Smooth muscle cell (in vitro differentiated cells): Measurements from ENCODE around the gene KHDC1. TPM values are rescaled to one million over a fixed set of nuclear protein-coding genes. Genes with fewer than 3 reads are reported as not detected.
"Not testable (repeated sequence)": the region's sequence is repeated elsewhere in the genome, so short reads cannot be mapped to it uniquely, and the experiment has no call there.

Experiments
- DNase-seq: peaks from one replicate; lab custom pipeline; 2025; ENCODE audit not compliant: unreplicated experiment; lab: John Stamatoyannopoulos, UW
- H2AFZ ChIP-seq: fragments of 200-600 bp; sonication (generic); 2 replicates; pipeline ENCODE4 v1.6.0; 2016; ENCODE audit warnings: antibody characterized with exemption, low read depth, mild to moderate bottlenecking
- H3F3A ChIP-seq: fragments of 200-600 bp; sonication (generic); 2 replicates; pipeline ENCODE4 v1.6.0; 2017; ENCODE audit warnings: antibody characterized with exemption, low read depth
- H3K27ac ChIP-seq: fragments of 200-600 bp; sonication (generic); 2 replicates; pipeline ENCODE4 v1.5.1; 2016; ENCODE audit warnings: low read depth, mild to moderate bottlenecking
- H3K27me3 ChIP-seq: fragments of 200-600 bp; sonication (generic); 2 replicates; pipeline ENCODE4 v1.6.1; 2016; ENCODE audit warnings: low read depth, mild to moderate bottlenecking
- H3K36me3 ChIP-seq: fragments of 200-600 bp; sonication (generic); 2 replicates; pipeline ENCODE4 v1.5.1; 2016; ENCODE audit warnings: low read depth
- H3K4me1 ChIP-seq: fragments of 200-600 bp; sonication (generic); 2 replicates; pipeline ENCODE4 v1.5.1; 2016; ENCODE audit warnings: low read depth
- H3K4me2 ChIP-seq: fragments of 200-600 bp; sonication (generic); 2 replicates; pipeline ENCODE4 v1.6.0; 2016; ENCODE audit warnings: mild to moderate bottlenecking
- H3K4me3 ChIP-seq: fragments of 200-600 bp; sonication (generic); 2 replicates; pipeline ENCODE4 v1.5.1; 2016; ENCODE audit warnings: mild to moderate bottlenecking
- H3K79me2 ChIP-seq: fragments of 200-600 bp; sonication (generic); 2 replicates; pipeline ENCODE4 v1.6.0; 2016; ENCODE audit warnings: low read depth, mild to moderate bottlenecking
- H3K9ac ChIP-seq: fragments of 200-600 bp; sonication (generic); 2 replicates; pipeline ENCODE4 v1.6.0; 2016; ENCODE audit warnings: low read depth
- H3K9me3 ChIP-seq: fragments of 200-600 bp; sonication (generic); replicated peaks from 2 replicates; pipeline ENCODE4 v1.5.1; 2016; ENCODE audit warnings: low read depth
- H4K20me1 ChIP-seq: fragments of 200-600 bp; sonication (generic); 2 replicates; pipeline ENCODE4 v1.6.0; 2016; ENCODE audit warnings: low read depth
- CTCF ChIP-seq: fragments of 200-600 bp; sonication (generic); IDR thresholded peaks from 2 replicates; pipeline ENCODE4 v1.5.1; 2017; ENCODE audit warnings: borderline replicate concordance, mild to moderate bottlenecking, antibody characterized with exemption; ENCODE audit not compliant: insufficient read depth, poor library complexity, severe bottlenecking
- WGBS: methylation state at CpG from one replicate; pipeline ENCODE4 v1.1.7; 2016; ENCODE audit warnings: low lambda C conversion rate; 5-methylcytosine and 5-hydroxymethylcytosine counted together
- polyA plus RNA-seq: library from polyadenylated mRNA; unstranded; fragments of >200 nt; fragmentation: Nextera tagmentation; extraction: Ambion mirVana; gene quantifications from 2 replicates; pipeline ENCODE4 v1.2.1, GENCODE V29; 2016
- small RNA-seq: library from RNA; depleted of rRNA; stranded (forward); fragments of <200 nt; gene quantifications from one replicate; pipeline ENCODE3, GENCODE V24; 2014
- total RNA-seq: library from RNA; depleted of rRNA; stranded (reverse); fragments of >200 nt; gene quantifications from 2 replicates; pipeline ENCODE4 v1.2.3, GENCODE V29; 2014

The KHDC1 gene
- total and polyA plus RNA-seq, 2 experiments from 2014 or later = 1.6 to 8.0 TPM

- Histone ChIP-seq H3K9me3 (no peaks in the 10 kb centered on the region), H3K36me3 (no peaks in the 10 kb centered on the region), H3K27me3 (no peaks in the 10 kb centered on the region), H2AFZ (no peak overlapping the region), H3K27ac (no peak overlapping the region), H3K4me2 (no peak overlapping the region), H3K79me2 (no peaks in the 10 kb centered on the region), H3F3A (no peaks in the 10 kb centered on the region), H3K9ac (no peak overlapping the region), H3K4me3 (no peak overlapping the region), H4K20me1 (no peaks in the 10 kb centered on the region), H3K4me1 (no peaks in the 10 kb centered on the region)
- no peak for TF ChIP-seq CTCF
- 62% methylated on average over 4 of the region's 4 CpGs for WGBS
- DNase-seq = no peak
Observed at GRCh38 chr6:73200735-73201134, 62.3 kb downstream of the KHDC1 start.

- no peak overlapping the region for H3K4me3 ChIP-seq
- H3K79me2 ChIP-seq = no peaks in the 10 kb centered on the region
- WGBS = 97% methylated on average over 3 of the region's 3 CpGs
- no peak overlapping the region for H3K9ac ChIP-seq
- no peak overlapping the region for H2AFZ ChIP-seq
- H3K4me2 ChIP-seq = no peak overlapping the region
- H3K9me3 ChIP-seq = no peaks in the 10 kb centered on the region
- no peak for DNase-seq
- H4K20me1 ChIP-seq = no peaks in the 10 kb centered on the region
- no peak for TF ChIP-seq CTCF
- H3K36me3 ChIP-seq = no peaks in the 10 kb centered on the region
- H3K27ac ChIP-seq = no peak overlapping the region
- no peaks in the 10 kb centered on the region for H3F3A ChIP-seq
- H3K4me1 ChIP-seq = no peaks in the 10 kb centered on the region
- no peaks in the 10 kb centered on the region for H3K27me3 ChIP-seq
Observed at GRCh38 chr6:73200247-73200646, 62.7 kb downstream of the KHDC1 start.

GRCh38 chr6:73194744-73195143 is 68.3 kb downstream of the KHDC1 start:
- WGBS = 91% methylated on average over 7 of the region's 7 CpGs
- no peak overlapping the region for H3K4me3 ChIP-seq
- H3K4me2 ChIP-seq = no peak overlapping the region
- no peaks in the 10 kb centered on the region for H3K9me3 ChIP-seq
- no peaks in the 10 kb centered on the region for H3K27me3 ChIP-seq
- no peak overlapping the region for H3K9ac ChIP-seq
- H3K79me2 ChIP-seq = no peaks in the 10 kb centered on the region
- no peak for DNase-seq
- no peak overlapping the region for H2AFZ ChIP-seq
- no peaks in the 10 kb centered on the region for H3K4me1 ChIP-seq
- no peaks in the 10 kb centered on the region for H4K20me1 ChIP-seq
- H3K27ac ChIP-seq = no peak overlapping the region
- no peaks in the 10 kb centered on the region for H3K36me3 ChIP-seq
- no peaks in the 10 kb centered on the region for H3F3A ChIP-seq
- no peak for TF ChIP-seq CTCF

- not testable (repeated sequence) for H3K79me2 ChIP-seq, H3K9me3 ChIP-seq, H3K27ac ChIP-seq, H4K20me1 ChIP-seq, H3K4me1 ChIP-seq, H2AFZ ChIP-seq, H3K9ac ChIP-seq, H3K27me3 ChIP-seq, H3K4me2 ChIP-seq, H3K36me3 ChIP-seq, H3F3A ChIP-seq, H3K4me3 ChIP-seq, DNase-seq
- WGBS = 98% methylated on average over 4 of the region's 4 CpGs
Observed at GRCh38 chr6:73193302-73193701, 69.7 kb downstream of the KHDC1 start.

Small RNAs within 50 kb of the gene (small RNA-seq; reads per million reads assigned to genes)
- not detected for gene RPSAP41

Other genes with a start within 250 kb of the KHDC1 start
- gene KHDC1L, start 37.7 kb downstream of the KHDC1 start, total RNA-seq = not detected in 2 replicates
- gene KHDC1L, start 37.7 kb downstream of the KHDC1 start, polyA plus RNA-seq = 0.65 TPM in 1 of 2 replicates, not detected in the other
- gene DPPA5, start 91.1 kb upstream of the KHDC1 start, total RNA-seq = not detected in 2 replicates
- gene DPPA5, start 91.1 kb upstream of the KHDC1 start, polyA plus RNA-seq = not detected in 2 replicates
- not detected in 2 replicates for gene KHDC3L, start 99.5 kb upstream of the KHDC1 start, total RNA-seq
- gene KHDC3L, start 99.5 kb upstream of the KHDC1 start, polyA plus RNA-seq = 0.53 TPM in 1 of 2 replicates, not detected in the other
- gene OOEP, start 106.7 kb upstream of the KHDC1 start, total RNA-seq = not detected in 2 replicates
- gene OOEP, start 106.7 kb upstream of the KHDC1 start, polyA plus RNA-seq = not detected in 2 replicates
- gene DDX43, start 131.6 kb upstream of the KHDC1 start, total RNA-seq = not detected in 2 replicates
- gene DDX43, start 131.6 kb upstream of the KHDC1 start, polyA plus RNA-seq = not detected in 2 replicates
- gene CGAS, start 189.1 kb upstream of the KHDC1 start, total RNA-seq = 1.8 and 2.6 TPM in 2 replicates
- gene CGAS, start 189.1 kb upstream of the KHDC1 start, polyA plus RNA-seq = 0.87 and 1.6 TPM in 2 replicates
- 23.6 and 27.6 TPM in 2 replicates for gene MTO1, start 198.5 kb upstream of the KHDC1 start, total RNA-seq
- gene MTO1, start 198.5 kb upstream of the KHDC1 start, polyA plus RNA-seq = 16.5 TPM in 2 replicates